SU-DHL-6 (cell line): ENCODE data around the gene NR2F6.

Experiments used
- CTCF ChIP-seq: fragments of 200-600 bp; sonication (generic); IDR thresholded peaks from one replicate; pipeline ENCODE4 v1.5.1; 2017; ENCODE audit warnings: antibody characterized with exemption, mild to moderate bottlenecking, low read length, moderate library complexity; ENCODE audit not compliant: insufficient read depth, poor library complexity, severe bottlenecking
- EZH2phosphoT487 ChIP-seq: fragments of 200-600 bp; sonication (generic), shearing (Covaris generic); conservative IDR thresholded peaks from 2 replicates; pipeline ENCODE4 v1.6.1; 2018; ENCODE audit warnings: mild to moderate bottlenecking, antibody characterized with exemption, low read length, moderate library complexity, mixed read lengths

- TF ChIP-seq CTCF, result no peak
- no peak for TF ChIP-seq EZH2phosphoT487
Measured at GRCh38 chr19:17256130-17256529, 10.4 kb upstream of the NR2F6 start.
